ENCODE results near the gene CCNA2.

CCNA2 gene

GRCh38 chr4:121823505-121824170, at the start of gene CCNA2:
Gene CCNA2, minus strand, starts transcription at chr4:121823883. Its CDS starts 255 bp downstream, at chr4:121823628.
- H3K4me1 ChIP-seq (ENCODE audit: insufficient read depth, low read length), result peaks cover 19% of the 10 kb centered on the region
- H2AFZ ChIP-seq (ENCODE audit: low read depth, low read length), result peak within 1 kb of the TSS; percentile 98
- H3K9me3 ChIP-seq (ENCODE audit: low read length), result no peaks in the 10 kb centered on the region
- H3K27me3 ChIP-seq (ENCODE audit: insufficient read depth, low read length), result no peaks in the 10 kb centered on the region
- H3K36me3 ChIP-seq (ENCODE audit: insufficient read depth, low read length), result peaks cover 52% of the 10 kb centered on the region
- H3K4me3 ChIP-seq (ENCODE audit: low read length), result peak within 1 kb of the TSS; percentile 91

- Histone ChIP-seq H3K4me1 (ENCODE audit: insufficient read depth, low read length) (no peaks in the 10 kb centered on the region), H2AFZ (ENCODE audit: low read depth, low read length) (peak within 1 kb of the TSS; percentile 91), H3K9me3 (ENCODE audit: low read length) (no peaks in the 10 kb centered on the region)
Measured at GRCh38 chr4:121869841-121870822, 46.4 kb upstream of the CCNA2 start, which contains the start of gene BBS7. Gene BBS7, minus strand, starts transcription at chr4:121870474. Its CDS starts 161 bp downstream, at chr4:121870313.

GRCh38 chr4:121863799-121864198, 40.1 kb upstream of the CCNA2 start:
- H3K9me3 ChIP-seq (ENCODE audit: low read length), result no peaks in the 10 kb centered on the region
- H3K27me3 ChIP-seq (ENCODE audit: insufficient read depth, low read length), result no peaks in the 10 kb centered on the region
- no peak overlapping the region for H3K4me3 ChIP-seq (ENCODE audit: low read length)
- H2AFZ ChIP-seq (ENCODE audit: low read depth, low read length), result no peak overlapping the region
- peaks cover 55% of the 10 kb centered on the region for H3K36me3 ChIP-seq (ENCODE audit: insufficient read depth, low read length)
- no peaks in the 10 kb centered on the region for H3K4me1 ChIP-seq (ENCODE audit: insufficient read depth, low read length)

More at GRCh38 chr4:121869841-121870822, 46.4 kb upstream of the CCNA2 start, which contains the start of gene BBS7:
- H3K4me3 ChIP-seq (ENCODE audit: low read length), result peak within 1 kb of the TSS; percentile 72
- H3K36me3 ChIP-seq (ENCODE audit: insufficient read depth, low read length), result peaks cover 24% of the 10 kb centered on the region
- no peaks in the 10 kb centered on the region for H3K27me3 ChIP-seq (ENCODE audit: insufficient read depth, low read length)

DNA sequence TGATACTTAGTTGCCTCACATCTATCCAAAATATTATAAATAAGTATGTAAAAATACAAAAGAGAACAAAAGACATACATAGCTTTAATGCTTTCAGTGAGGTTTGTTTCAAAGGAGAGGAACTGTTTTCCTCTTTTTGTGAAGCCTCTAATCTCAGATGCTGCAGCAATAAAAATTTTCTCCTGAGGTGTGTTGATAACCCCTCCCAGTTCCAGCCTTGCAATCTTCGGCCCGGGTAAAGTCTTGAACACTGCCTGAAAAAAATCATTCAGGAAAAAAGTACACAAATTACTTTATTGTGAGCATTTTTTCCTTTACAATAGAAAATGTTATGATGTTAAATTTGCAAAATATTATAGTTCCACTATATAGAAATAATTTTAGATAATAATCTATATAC, 37.7 kb upstream of the CCNA2 start:
- Histone ChIP-seq H3K36me3 (ENCODE audit: insufficient read depth, low read length) (peaks cover 54% of the 10 kb centered on the region), H3K27me3 (ENCODE audit: insufficient read depth, low read length) (no peaks in the 10 kb centered on the region), H3K4me3 (ENCODE audit: low read length) (no peak overlapping the region), H2AFZ (ENCODE audit: low read depth, low read length) (no peak overlapping the region), H3K4me1 (ENCODE audit: insufficient read depth, low read length) (no peaks in the 10 kb centered on the region), H3K9me3 (ENCODE audit: low read length) (no peaks in the 10 kb centered on the region)

DNA sequence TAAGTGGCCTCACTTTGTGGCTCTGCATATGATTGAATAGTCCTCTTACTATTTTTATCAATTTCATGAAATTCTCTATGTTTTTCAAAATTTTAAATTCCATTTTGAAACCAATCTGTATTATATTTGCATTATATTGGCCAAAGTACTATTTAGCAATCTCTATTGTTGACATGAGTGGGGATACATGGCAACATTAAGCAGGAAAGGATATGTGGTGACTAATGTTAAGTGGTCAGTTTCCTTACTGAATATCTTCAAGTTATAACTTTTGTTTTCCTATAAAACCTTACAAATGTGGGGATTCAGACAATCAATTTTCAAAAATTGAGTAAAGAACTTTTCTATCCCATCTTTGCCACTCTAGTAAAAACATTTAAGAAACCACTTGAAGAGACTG, 36.4 kb upstream of the CCNA2 start:
- no peaks in the 10 kb centered on the region for H3K27me3 ChIP-seq (ENCODE audit: insufficient read depth, low read length)
- no peak overlapping the region for H2AFZ ChIP-seq (ENCODE audit: low read depth, low read length)
- H3K4me3 ChIP-seq (ENCODE audit: low read length), result no peak overlapping the region
- peaks cover 43% of the 10 kb centered on the region for H3K36me3 ChIP-seq (ENCODE audit: insufficient read depth, low read length)
- no peaks in the 10 kb centered on the region for H3K4me1 ChIP-seq (ENCODE audit: insufficient read depth, low read length)
- no peaks in the 10 kb centered on the region for H3K9me3 ChIP-seq (ENCODE audit: low read length)

- peaks cover 24% of the 10 kb centered on the region for H3K36me3 ChIP-seq (ENCODE audit: insufficient read depth, low read length)
- H2AFZ ChIP-seq (ENCODE audit: low read depth, low read length), result no peak overlapping the region
- no peaks in the 10 kb centered on the region for H3K27me3 ChIP-seq (ENCODE audit: insufficient read depth, low read length)
- no peaks in the 10 kb centered on the region for H3K4me1 ChIP-seq (ENCODE audit: insufficient read depth, low read length)
- H3K4me3 ChIP-seq (ENCODE audit: low read length), result no peak overlapping the region
- no peaks in the 10 kb centered on the region for H3K9me3 ChIP-seq (ENCODE audit: low read length)
Measured at GRCh38 chr4:121851354-121851753, 27.7 kb upstream of the CCNA2 start.

- Histone ChIP-seq H3K4me3 (ENCODE audit: low read length) (no peak overlapping the region), H2AFZ (ENCODE audit: low read depth, low read length) (no peak overlapping the region), H3K36me3 (ENCODE audit: insufficient read depth, low read length) (peaks cover 49% of the 10 kb centered on the region), H3K4me1 (ENCODE audit: insufficient read depth, low read length) (no peaks in the 10 kb centered on the region), H3K27me3 (ENCODE audit: insufficient read depth, low read length) (no peaks in the 10 kb centered on the region), H3K9me3 (ENCODE audit: low read length) (no peaks in the 10 kb centered on the region)
Measured at GRCh38 chr4:121846662-121847061, 23.0 kb upstream of the CCNA2 start.

DNA sequence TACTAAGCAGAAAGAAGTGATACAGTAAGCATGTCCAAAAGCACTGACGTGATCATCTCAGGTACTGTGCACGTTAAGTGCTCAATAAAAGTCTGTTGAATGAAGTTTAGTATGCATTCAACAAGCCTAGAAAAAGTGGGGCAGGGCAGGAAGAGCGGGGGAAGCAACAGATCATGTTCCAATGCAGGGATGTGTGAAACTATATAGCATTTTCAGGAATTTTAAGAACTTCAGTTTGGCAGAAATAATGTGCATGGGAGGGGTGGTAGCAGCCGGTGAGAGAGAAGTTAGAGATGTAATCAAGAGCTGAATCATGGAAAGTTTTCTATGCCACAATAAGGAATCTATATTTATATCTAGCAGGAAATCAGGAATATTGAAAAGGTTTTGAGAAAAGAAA, 19.2 kb upstream of the CCNA2 start:
- Histone ChIP-seq H3K36me3 (ENCODE audit: insufficient read depth, low read length) (peaks cover 41% of the 10 kb centered on the region), H3K4me3 (ENCODE audit: low read length) (no peak overlapping the region), H3K9me3 (ENCODE audit: low read length) (no peaks in the 10 kb centered on the region), H3K4me1 (ENCODE audit: insufficient read depth, low read length) (no peaks in the 10 kb centered on the region), H3K27me3 (ENCODE audit: insufficient read depth, low read length) (no peaks in the 10 kb centered on the region), H2AFZ (ENCODE audit: low read depth, low read length) (no peak overlapping the region)

DNA sequence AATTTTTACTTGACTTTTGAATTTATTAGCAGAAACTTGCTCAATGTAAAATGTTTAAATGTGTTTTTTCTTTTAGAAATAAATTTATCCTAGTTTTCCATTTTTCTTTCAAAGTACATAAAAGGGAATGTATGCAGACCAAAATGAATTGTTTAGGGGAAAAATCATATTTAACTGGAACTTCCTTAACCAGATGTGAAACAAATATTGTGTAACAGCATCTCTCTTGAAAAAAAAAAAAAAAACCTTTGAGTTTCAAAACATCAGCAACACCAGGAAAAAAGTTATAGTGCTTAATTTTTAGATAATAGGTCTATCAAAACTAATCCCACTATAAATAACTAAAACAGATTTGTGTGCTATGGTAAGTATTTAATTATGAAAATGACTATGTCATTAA, 14.5 kb upstream of the CCNA2 start:
- Histone ChIP-seq H2AFZ (ENCODE audit: low read depth, low read length) (no peak overlapping the region), H3K36me3 (ENCODE audit: insufficient read depth, low read length) (peaks cover 29% of the 10 kb centered on the region), H3K9me3 (ENCODE audit: low read length) (no peaks in the 10 kb centered on the region), H3K27me3 (ENCODE audit: insufficient read depth, low read length) (no peaks in the 10 kb centered on the region), H3K4me1 (ENCODE audit: insufficient read depth, low read length) (no peaks in the 10 kb centered on the region), H3K4me3 (ENCODE audit: low read length) (no peak overlapping the region)

DNA sequence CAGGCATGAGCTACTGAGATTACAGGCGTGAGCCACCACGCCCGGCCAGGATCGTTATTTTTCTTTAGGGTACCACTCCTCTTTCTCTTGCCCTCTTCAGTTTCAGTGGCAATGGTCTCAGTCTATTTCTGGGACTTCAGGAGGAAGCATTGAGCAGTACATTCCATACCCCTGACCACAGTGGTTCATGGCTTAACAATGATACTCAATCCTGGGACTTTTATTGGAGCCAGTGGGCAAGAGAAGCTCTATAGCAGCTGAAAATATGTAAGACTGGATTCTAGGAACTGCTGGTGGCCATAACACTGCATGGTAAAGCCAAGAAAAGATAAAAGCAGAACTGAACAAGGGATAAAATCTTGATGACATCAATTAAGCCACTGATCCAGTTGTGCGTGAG, 5.8 kb upstream of the CCNA2 start:
- H3K4me1 ChIP-seq (ENCODE audit: insufficient read depth, low read length), result no peaks in the 10 kb centered on the region
- no peak overlapping the region for H3K4me3 ChIP-seq (ENCODE audit: low read length)
- H3K27me3 ChIP-seq (ENCODE audit: insufficient read depth, low read length), result no peaks in the 10 kb centered on the region
- H3K9me3 ChIP-seq (ENCODE audit: low read length), result no peaks in the 10 kb centered on the region
- H3K36me3 ChIP-seq (ENCODE audit: insufficient read depth, low read length), result peaks cover 42% of the 10 kb centered on the region
- H2AFZ ChIP-seq (ENCODE audit: low read depth, low read length), result no peak overlapping the region

DNA sequence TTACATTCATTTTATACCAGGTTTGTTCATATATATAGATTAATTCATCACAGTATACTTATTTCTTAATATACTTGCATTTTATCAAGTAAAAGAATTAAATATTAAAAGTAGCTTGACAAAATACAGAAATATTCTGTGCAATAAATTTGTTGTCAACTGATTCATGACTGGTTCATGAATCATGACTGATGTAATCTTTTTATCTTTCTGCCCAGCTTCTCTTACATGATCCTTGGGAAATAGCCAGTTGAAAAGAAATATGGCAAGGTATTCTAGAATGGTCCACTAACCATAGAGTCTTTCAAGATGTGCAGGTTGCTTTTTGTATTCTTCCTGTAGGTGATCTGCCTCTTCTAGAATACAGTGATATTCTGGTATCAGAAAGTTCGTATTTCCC, 4.2 kb upstream of the CCNA2 start:
- Histone ChIP-seq H3K9me3 (ENCODE audit: low read length) (no peaks in the 10 kb centered on the region), H3K27me3 (ENCODE audit: insufficient read depth, low read length) (no peaks in the 10 kb centered on the region), H3K4me1 (ENCODE audit: insufficient read depth, low read length) (peaks cover 4% of the 10 kb centered on the region), H3K4me3 (ENCODE audit: low read length) (no peak overlapping the region), H3K36me3 (ENCODE audit: insufficient read depth, low read length) (peaks cover 35% of the 10 kb centered on the region), H2AFZ (ENCODE audit: low read depth, low read length) (no peak overlapping the region)

DNA sequence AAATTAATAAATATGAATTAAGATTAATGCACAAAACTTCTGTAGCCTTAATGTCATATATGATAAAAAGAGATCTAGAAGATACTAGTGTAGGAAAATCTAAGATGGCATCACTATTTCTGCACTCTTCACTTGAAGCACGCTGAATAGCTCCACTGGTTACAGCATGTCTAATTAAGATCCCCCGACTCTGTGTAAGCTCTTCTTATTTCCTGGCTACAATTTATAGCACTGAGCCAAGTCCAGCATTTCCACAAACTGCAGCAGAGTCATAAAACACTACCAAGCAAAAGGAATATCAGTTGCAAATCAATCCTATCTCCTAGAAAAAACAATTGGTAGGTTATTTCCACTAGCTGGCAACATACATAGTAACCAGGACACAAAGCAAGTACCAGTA, 1.3 kb upstream of the CCNA2 start:
- H3K27me3 ChIP-seq (ENCODE audit: insufficient read depth, low read length), result no peaks in the 10 kb centered on the region
- H2AFZ ChIP-seq (ENCODE audit: low read depth, low read length), result no peak overlapping the region
- H3K9me3 ChIP-seq (ENCODE audit: low read length), result no peaks in the 10 kb centered on the region
- no peak overlapping the region for H3K4me3 ChIP-seq (ENCODE audit: low read length)
- H3K4me1 ChIP-seq (ENCODE audit: insufficient read depth, low read length), result peaks cover 19% of the 10 kb centered on the region
- peaks cover 44% of the 10 kb centered on the region for H3K36me3 ChIP-seq (ENCODE audit: insufficient read depth, low read length)

GRCh38 chr4:121824171-121824527, 466 bp upstream of the CCNA2 start:
- Histone ChIP-seq H3K4me1 (ENCODE audit: insufficient read depth, low read length) (peaks cover 19% of the 10 kb centered on the region), H3K9me3 (ENCODE audit: low read length) (no peaks in the 10 kb centered on the region), H3K4me3 (ENCODE audit: low read length) (peak overlapping the region; percentile 91), H3K36me3 (ENCODE audit: insufficient read depth, low read length) (peaks cover 47% of the 10 kb centered on the region), H3K27me3 (ENCODE audit: insufficient read depth, low read length) (no peaks in the 10 kb centered on the region), H2AFZ (ENCODE audit: low read depth, low read length) (peak overlapping the region; percentile 98)

Measured in neuron (in vitro differentiated cells).